ENCODE measurements around the gene PDZD2.
"Not testable (repeated sequence)": the region's sequence is repeated elsewhere in the genome, so short reads cannot be mapped to it uniquely, and the experiment has no call there.

DNA sequence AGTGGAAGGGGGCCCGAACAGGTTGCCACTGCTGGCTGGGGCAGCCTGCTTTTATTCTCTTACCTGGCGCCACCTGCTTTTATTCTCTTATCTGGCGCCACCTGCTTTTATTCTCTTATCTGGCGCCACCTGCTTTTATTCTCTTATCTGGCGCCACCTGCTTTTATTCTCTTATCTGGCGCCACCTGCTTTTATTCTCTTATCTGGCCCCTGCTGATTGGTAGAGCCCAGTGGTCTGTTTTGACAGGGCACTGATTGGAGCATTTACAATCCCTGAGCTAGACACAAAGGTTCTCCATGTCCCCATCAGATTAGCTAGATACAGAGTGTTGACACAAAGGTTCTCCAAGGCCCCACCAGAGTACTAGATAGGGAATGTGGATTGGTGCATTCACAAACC is 52.5 kb downstream of the PDZD2 start:
- TF ChIP-seq YY1 (IDR thresholded peaks at IDR 0.05; ENCODE audit: insufficient read depth, insufficient read length); ZNF274 (IDR thresholded peaks at IDR 0.05; ENCODE audit: low read depth, low read length); SUZ12 (IDR thresholded peaks at IDR 0.05; ENCODE audit: extremely low read depth, insufficient read depth, insufficient read length): not testable (repeated sequence)

Data from NT2/D1 (cell line).